GM21786 (cell line): Measurements from ENCODE around the gene ACACA.
"Not testable (repeated sequence)": the region's sequence is repeated elsewhere in the genome, so short reads cannot be mapped to it uniquely, and the experiment has no call there.

Experiments
- ATAC-seq: cut with Tn5 transposase; IDR thresholded peaks from one replicate; pipeline ENCODE4 v1.9.1; 2021; ENCODE audit not compliant: unreplicated experiment

ACACA gene

GRCh38 chr17:37406635-37407461 lies at the start of gene ACACA, which contains the start of gene TADA2A:
Gene ACACA, minus strand, starts transcription at chr17:37406836. Its CDS starts 537 bp downstream, at chr17:37406299.
Gene TADA2A, plus strand, starts transcription at chr17:37406886. Its CDS starts 4,480 bp downstream, at chr17:37411366.
- peak; percentile 75 for ATAC-seq

- no peak for ATAC-seq
Measured at GRCh38 chr17:37450112-37450511, 43.5 kb upstream of the ACACA start.

- ATAC-seq: no peak
Measured at GRCh38 chr17:37447641-37448040, 41.0 kb upstream of the ACACA start.

GRCh38 chr17:37446027-37446426 lies 39.4 kb upstream of the ACACA start:
- ATAC-seq: no peak

- ATAC-seq: not testable (repeated sequence)
Measured at GRCh38 chr17:37441369-37442014, 34.9 kb upstream of the ACACA start.

- no peak for ATAC-seq
Measured at GRCh38 chr17:37440424-37440823, 33.8 kb upstream of the ACACA start.

DNA sequence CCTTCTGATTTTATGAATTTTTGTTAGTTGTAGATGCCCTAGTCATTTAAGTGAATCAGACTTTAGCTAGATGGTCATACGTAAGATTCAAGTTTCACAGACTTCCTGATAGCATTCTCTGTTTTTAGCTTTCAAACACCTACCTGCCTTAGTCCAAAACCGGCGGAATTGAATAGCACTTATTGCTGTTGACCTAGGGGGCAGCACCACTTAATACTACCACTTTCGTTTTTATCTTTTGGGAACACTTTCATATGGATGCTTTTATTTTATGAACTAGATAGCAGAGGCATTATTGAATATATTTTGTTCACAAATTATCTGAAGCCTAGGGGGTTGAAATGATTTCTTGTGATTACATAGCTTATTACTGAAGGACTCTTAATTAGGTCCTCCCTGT lies 31.5 kb upstream of the ACACA start:
- ATAC-seq: no peak

GRCh38 chr17:37432671-37433070 lies 26.0 kb upstream of the ACACA start:
- no peak for ATAC-seq

GRCh38 chr17:37430051-37430627 lies 23.5 kb upstream of the ACACA start:
- no peak for ATAC-seq

DNA sequence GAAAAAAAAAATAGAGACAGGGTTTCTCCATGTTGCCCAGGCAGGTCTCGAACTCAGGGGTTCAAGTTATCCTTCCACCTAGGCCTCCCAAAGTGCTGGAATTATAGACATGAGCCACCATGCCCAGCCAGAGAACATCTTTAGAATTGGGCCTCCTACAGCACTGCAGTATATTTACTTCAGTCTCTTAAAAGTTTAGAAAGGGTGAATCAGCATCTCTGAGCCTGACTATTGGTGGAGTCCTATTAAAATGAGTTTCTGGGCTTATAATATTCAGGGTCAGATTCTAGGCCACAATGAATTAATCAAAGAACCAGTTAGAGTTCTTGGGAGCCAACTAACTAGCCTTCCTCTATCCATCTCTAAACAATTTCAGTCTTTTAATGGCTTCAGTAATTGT lies 22.8 kb upstream of the ACACA start:
- ATAC-seq: no peak

GRCh38 chr17:37429039-37429438 lies 22.4 kb upstream of the ACACA start:
- ATAC-seq: no peak

DNA sequence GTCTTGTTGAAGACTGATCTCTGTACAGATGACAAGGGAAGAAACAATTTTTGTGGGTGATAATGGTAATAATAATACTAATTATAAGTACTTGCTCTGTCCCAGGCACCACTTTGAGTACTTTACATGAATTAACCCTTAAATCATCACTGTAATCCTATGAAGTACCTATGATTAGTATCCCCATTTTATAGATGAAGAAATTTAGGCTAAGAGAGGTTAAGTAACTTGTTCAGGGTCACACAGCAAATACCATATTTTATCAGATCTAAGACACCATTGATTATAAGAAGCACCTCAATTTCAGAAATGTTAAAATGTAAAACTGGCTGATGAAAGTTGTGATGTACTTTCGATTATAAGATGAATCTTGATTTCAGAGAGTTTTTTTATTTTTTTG lies 18.6 kb upstream of the ACACA start:
- ATAC-seq: no peak

DNA sequence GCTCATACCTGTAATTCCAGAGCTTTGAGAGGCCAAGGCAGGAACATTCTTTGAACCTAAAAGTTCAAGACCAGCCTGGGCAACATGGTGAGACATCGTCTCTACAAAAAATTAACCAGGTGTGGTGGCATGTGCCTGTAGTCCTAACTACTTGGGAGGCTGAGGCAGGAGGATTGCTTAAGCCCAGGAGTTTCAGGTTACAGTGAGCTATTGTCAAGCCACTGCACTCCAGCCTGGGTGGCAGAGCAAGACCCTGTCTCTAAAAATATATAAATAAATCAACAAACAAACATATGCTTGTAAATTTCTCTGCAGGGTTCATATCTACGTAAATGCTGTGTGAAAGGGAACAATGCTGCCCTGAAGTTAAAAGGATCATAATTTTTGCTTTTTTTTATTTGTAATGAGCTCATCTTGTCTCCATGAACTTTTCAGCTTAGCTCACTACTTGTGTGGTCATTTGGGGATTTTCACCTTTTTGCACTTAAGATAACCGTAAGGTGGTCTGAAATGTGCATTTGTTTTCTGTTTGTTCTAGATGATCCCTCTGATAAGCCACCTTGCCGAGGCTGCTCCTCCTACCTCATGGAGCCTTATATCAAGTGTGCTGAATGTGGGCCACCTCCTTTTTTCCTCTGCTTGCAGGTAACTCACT lies 16.5 kb upstream of the ACACA start:
- no peak for ATAC-seq

- ATAC-seq: no peak
Measured at GRCh38 chr17:37417852-37418251, 11.2 kb upstream of the ACACA start.

DNA sequence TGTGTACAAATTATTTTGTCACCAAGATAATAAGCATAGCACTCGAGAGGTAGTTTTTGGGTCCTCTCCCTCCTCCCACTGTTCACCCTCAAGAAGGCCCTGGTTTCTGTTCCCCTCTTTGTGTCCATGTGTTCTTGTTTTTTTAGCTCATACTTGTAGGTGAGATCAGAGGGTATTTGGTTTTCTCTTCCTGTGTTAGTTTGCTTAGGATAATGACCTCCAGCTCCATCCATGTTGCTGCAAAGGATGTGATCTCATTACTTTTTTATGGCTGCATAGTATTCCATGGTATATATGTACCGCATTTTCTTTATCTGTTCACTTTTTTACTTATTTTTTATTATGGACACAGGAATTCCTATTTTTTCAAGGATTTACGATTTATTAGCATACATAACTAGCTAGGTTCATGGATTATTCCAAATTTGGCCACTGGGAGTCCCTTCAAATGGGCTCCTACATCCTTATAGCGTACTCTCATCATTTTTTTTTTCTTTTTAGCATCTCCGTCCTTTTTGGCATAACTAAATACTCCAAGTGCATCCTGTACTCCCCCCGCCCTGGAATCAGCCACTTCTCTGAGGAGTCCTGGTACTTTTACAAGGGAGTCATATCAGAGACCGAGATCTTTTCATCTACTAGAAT lies 7.4 kb upstream of the ACACA start:
- no peak for ATAC-seq

DNA sequence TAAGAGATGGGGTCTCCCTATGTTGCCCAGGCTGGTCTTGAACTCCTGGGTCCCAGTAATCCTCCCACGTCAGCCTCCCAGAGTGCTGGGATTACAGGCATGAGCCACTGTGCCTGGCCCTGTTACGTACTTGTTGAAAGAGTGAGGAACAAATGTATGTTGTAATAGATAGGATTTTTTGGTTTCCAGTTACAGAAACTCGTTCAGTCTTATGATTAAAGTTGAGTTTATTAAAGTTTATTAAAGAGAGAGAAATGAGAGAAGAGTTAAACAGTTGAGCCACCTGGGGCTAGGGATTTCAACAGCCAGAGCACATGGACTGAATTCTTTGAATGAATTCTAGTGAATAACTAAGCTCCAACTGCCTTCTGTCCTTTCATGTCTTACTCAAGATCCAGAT lies 3.7 kb upstream of the ACACA start:
- ATAC-seq: no peak

DNA sequence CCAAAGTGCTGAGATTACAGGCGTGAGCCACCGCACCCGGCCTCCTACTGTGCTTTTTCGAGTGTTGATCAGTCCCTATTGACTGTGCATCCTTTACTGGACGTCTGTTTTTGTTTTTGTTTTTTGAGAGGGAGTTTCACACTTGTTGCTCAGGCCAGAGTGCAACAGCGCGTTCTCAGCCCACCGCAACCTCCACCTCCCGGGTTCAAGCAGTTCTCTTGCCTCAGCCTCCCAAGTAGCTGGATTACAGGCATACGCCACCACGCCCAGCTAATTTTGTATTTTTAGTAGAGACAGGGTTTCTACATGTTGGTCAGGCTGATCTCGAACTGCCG lies 1.5 kb upstream of the ACACA start:
- not testable (repeated sequence) for ATAC-seq

- peak; percentile 26 for ATAC-seq
Measured at GRCh38 chr17:37405955-37406634, 541 bp downstream of the ACACA start.

DNA sequence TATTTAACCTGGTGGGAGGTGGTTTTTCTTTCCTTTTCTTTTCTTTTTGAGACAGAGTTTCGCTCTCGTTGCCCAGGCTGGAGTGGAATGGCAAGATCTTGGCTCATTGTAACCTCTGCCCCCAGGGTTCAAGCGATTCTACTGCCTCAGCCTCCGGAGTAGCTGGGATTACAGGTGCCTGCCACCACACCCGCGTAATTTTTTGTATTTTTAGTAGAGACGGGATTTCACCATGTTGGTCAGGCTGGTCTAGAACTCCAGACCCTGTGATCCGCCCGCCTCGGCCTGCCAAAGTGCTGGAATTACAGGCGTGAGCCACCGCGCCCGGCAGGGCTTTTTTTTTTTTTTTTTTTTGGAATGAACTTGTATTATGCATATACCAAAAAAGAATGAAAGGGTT lies 1.1 kb downstream of the ACACA start:
- not testable (repeated sequence) for ATAC-seq

DNA sequence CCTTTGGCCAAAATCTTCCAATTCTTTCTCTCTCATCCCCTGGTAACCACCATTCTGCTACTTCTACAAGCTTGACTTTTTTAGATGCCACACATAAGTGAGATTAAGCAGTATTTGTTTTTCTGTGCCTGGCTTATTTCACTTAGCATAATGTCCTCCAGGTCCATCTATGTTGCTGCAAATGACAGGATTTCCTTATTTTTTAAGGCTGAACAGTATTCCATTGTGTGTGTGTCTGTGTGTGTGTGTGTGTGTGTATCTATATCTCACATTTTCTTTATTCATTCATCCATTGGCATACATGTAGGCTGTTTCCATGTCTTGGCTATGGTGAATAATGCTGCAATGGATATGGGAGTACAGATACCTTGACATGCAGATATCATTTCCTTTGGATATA lies 6.1 kb downstream of the ACACA start:
- ATAC-seq: no peak
